Measurements from ENCODE around the gene MSI2.

MSI2 gene

DNA sequence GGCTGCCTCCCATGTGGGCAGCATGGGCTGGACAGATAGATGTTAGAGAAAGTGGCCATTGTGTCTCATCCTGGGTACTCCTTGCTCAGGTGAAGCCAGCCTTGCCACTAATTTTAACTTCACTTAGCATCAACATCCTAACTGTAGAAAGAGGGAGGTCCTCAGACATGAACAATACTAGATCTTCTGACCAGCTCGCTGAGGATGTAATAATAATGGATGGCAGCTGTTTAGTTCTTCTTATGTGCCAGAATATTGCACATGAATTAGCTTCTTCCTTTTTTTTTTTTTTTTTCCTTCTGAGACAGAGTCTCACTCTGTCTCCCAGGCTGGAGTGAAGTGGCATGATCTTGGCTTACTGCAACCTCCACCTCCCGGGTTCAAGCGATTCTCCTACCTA lies 256.4 kb downstream of the MSI2 start:
- no peak for TF ChIP-seq FOXM1 (IDR thresholded peaks at IDR 0.05; ENCODE audit: borderline replicate concordance, low read depth)
- no peak for TF ChIP-seq TCF12 (IDR thresholded peaks at IDR 0.05; ENCODE audit: low read depth)
- TF ChIP-seq EGR1 (IDR thresholded peaks at IDR 0.05): no peak
- TF ChIP-seq, protein P1, sequence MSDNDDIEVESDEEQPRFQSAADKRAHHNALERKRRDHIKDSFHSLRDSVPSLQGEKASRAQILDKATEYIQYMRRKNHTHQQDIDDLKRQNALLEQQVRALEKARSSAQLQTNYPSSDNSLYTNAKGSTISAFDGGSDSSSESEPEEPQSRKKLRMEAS (IDR thresholded peaks at IDR 0.05): no peak
- TF ChIP-seq, protein P2, sequence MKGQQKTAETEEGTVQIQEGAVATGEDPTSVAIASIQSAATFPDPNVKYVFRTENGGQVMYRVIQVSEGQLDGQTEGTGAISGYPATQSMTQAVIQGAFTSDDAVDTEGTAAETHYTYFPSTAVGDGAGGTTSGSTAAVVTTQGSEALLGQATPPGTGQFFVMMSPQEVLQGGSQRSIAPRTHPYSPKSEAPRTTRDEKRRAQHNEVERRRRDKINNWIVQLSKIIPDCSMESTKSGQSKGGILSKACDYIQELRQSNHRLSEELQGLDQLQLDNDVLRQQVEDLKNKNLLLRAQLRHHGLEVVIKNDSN (IDR thresholded peaks at IDR 0.05): no peak
- no peak for TF ChIP-seq NFIC (IDR thresholded peaks at IDR 0.05)
- no peak for TF ChIP-seq TEAD4 (IDR thresholded peaks at IDR 0.05)

DNA sequence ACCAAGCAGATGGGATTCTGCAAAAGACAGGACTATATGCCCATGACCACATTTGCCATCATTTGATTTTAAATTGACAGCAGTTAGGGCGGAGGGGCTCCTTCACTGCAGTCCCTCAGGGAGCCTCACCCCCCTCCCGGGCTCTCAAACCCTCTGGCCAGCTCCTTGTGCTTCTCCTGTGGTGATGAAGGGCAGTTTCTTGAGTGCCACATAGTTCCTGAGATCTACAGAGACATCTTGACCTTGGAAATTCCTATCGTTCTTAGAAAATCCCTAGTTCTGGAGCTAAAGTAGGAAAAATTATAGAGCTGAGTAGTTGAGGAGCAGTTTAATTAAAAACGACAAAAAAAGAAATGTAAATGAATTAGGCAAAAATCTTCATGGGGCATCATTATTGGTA lies 257.2 kb downstream of the MSI2 start:
- no peak for TF ChIP-seq TAF1 (IDR thresholded peaks at IDR 0.05; ENCODE audit: low read depth)
- no peak for TF ChIP-seq TCF12 (IDR thresholded peaks at IDR 0.05; ENCODE audit: low read depth)
- TF ChIP-seq CEBPB (IDR thresholded peaks at IDR 0.05): no peak
- TF ChIP-seq, protein P2 (IDR thresholded peaks at IDR 0.05): no peak
- TF ChIP-seq YY1 (IDR thresholded peaks at IDR 0.05; ENCODE audit: low read depth): no peak

DNA sequence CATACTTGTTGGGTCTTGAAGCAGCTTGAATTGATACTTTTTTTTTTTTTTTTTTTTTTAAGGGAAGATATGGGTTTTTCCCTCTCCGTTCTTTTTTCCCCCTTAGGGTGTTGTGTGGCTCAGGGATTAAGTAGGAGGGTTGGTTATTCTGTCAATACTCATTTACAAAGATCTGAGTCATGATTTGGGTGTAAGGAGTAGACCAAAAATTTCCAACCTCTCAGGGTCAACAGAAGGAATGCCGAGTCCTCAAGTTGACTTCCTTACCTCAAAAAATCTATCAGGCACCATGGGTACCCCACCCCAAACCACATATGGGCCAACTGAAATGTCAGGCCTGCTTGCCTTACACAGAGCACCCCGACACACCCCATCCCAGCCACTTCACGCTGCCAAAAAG lies 258.3 kb downstream of the MSI2 start:
- no peak for TF ChIP-seq YY1 (IDR thresholded peaks at IDR 0.05; ENCODE audit: low read depth)
- TF ChIP-seq EP300 (IDR thresholded peaks at IDR 0.05; ENCODE audit: borderline replicate concordance): no peak

DNA sequence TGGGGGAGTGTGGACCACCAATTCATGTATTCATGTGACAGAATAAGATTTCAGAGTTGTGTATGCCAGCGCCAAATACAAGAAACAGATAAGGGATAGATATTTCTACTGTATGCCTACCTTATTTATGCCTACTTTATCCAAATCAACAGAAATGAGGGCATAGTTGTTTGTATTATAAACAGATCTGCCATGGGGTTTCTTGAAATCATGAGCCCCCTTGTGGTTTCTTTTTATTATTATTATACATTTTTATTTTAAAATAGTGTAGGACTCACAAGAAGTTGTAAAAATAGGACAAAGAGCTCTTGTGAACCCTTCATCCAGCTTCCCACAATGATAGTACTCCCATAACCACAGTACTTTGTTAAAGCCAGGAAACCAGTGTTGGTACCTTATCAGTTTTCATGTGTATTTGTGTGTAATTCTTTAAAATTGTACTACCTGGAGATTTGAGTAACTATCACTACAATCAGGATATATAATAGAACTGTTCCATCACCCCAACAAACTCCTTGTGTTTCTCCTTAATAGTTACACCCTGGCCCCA lies 259.4 kb downstream of the MSI2 start:
- TF ChIP-seq ZBTB7A (IDR thresholded peaks at IDR 0.05; ENCODE audit: low read depth) (no peak), TAF1 (IDR thresholded peaks at IDR 0.05; ENCODE audit: low read depth) (no peak), CEBPB (IDR thresholded peaks at IDR 0.05) (no peak), CREB1 (IDR thresholded peaks at IDR 0.05; ENCODE audit: low read depth) (no peak), EP300 (IDR thresholded peaks at IDR 0.05; ENCODE audit: borderline replicate concordance) (no peak), EGR1 (IDR thresholded peaks at IDR 0.05) (no peak), YY1 (IDR thresholded peaks at IDR 0.05; ENCODE audit: low read depth) (no peak), RAD21 (IDR thresholded peaks at IDR 0.05; ENCODE audit: low read depth) (no peak), TCF12 (IDR thresholded peaks at IDR 0.05; ENCODE audit: low read depth) (no peak), FOXM1 (IDR thresholded peaks at IDR 0.05; ENCODE audit: borderline replicate concordance, low read depth) (no peak), TEAD4 (IDR thresholded peaks at IDR 0.05) (no peak), NFIC (IDR thresholded peaks at IDR 0.05) (no peak)
- TF ChIP-seq, protein P1 (IDR thresholded peaks at IDR 0.05): no peak
- TF ChIP-seq, protein P3, sequence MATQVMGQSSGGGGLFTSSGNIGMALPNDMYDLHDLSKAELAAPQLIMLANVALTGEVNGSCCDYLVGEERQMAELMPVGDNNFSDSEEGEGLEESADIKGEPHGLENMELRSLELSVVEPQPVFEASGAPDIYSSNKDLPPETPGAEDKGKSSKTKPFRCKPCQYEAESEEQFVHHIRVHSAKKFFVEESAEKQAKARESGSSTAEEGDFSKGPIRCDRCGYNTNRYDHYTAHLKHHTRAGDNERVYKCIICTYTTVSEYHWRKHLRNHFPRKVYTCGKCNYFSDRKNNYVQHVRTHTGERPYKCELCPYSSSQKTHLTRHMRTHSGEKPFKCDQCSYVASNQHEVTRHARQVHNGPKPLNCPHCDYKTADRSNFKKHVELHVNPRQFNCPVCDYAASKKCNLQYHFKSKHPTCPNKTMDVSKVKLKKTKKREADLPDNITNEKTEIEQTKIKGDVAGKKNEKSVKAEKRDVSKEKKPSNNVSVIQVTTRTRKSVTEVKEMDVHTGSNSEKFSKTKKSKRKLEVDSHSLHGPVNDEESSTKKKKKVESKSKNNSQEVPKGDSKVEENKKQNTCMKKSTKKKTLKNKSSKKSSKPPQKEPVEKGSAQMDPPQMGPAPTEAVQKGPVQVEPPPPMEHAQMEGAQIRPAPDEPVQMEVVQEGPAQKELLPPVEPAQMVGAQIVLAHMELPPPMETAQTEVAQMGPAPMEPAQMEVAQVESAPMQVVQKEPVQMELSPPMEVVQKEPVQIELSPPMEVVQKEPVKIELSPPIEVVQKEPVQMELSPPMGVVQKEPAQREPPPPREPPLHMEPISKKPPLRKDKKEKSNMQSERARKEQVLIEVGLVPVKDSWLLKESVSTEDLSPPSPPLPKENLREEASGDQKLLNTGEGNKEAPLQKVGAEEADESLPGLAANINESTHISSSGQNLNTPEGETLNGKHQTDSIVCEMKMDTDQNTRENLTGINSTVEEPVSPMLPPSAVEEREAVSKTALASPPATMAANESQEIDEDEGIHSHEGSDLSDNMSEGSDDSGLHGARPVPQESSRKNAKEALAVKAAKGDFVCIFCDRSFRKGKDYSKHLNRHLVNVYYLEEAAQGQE (IDR thresholded peaks at IDR 0.05; ENCODE audit: low read depth): no peak
- TF ChIP-seq, protein P2 (IDR thresholded peaks at IDR 0.05): no peak

DNA sequence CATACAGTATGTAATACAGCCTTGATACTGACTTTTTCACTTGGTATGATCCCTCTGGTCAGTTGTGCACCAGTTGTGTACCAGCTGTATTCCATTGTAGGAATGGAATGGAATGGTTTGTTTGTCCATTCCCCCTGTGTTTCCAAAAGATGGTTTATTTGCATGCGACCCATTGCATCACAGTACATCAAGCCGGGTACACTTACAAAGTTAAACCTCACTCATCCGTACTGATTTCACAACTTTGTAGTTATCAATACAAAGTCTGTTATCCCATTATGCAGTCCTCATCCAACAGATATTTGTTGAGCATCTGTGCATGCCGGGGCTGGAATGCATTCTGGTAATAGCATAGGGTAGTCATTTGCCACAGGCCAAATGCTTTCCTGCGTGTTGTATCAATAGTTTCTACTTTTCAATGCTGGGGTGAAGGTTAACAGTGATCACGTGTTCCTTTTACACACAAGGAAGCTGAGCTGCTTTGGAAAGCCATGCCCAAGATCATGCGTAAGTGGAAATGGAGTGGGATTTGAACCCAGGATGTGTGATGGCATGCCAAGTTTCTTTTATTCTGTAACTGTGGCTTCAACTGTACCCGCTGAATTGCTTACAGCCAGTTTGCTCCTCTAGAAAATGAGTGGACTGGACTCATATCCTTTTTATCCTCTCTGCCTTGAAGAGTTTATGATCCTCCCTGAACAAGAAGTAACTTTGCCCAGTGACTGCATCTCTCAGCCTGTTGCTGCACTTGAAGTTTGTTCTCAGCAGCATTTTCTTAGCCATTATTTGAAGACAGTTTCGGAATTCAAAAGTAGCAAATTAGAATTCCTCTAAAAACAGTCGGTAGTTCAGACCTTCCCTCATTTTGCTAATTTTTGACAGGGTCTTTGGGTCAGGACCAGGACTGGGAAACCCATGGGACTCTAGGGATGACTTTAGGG lies 260.2 kb downstream of the MSI2 start:
- no peak for TF ChIP-seq TCF12 (IDR thresholded peaks at IDR 0.05; ENCODE audit: low read depth)
- TF ChIP-seq, protein P2 (IDR thresholded peaks at IDR 0.05): no peak
- TF ChIP-seq RAD21 (IDR thresholded peaks at IDR 0.05; ENCODE audit: low read depth): no peak
- TF ChIP-seq TEAD4 (IDR thresholded peaks at IDR 0.05): no peak
- TF ChIP-seq NFIC (IDR thresholded peaks at IDR 0.05): no peak
- no peak for TF ChIP-seq CEBPB (IDR thresholded peaks at IDR 0.05)
- TF ChIP-seq CREB1 (IDR thresholded peaks at IDR 0.05; ENCODE audit: low read depth): no peak
- no peak for TF ChIP-seq ZBTB7A (IDR thresholded peaks at IDR 0.05; ENCODE audit: low read depth)
- TF ChIP-seq, protein P1 (IDR thresholded peaks at IDR 0.05): no peak
- TF ChIP-seq, protein P3 (IDR thresholded peaks at IDR 0.05; ENCODE audit: low read depth): no peak
- TF ChIP-seq FOXM1 (IDR thresholded peaks at IDR 0.05; ENCODE audit: borderline replicate concordance, low read depth): no peak
- TF ChIP-seq EGR1 (IDR thresholded peaks at IDR 0.05): no peak
- no peak for TF ChIP-seq YY1 (IDR thresholded peaks at IDR 0.05; ENCODE audit: low read depth)
- TF ChIP-seq TAF1 (IDR thresholded peaks at IDR 0.05; ENCODE audit: low read depth): no peak

Data from Ishikawa (cell line).